OCI-LY7 (cell line): Measurements from ENCODE around the gene ZNF814. TPM values are rescaled to one million over a fixed set of nuclear protein-coding genes. Genes with fewer than 3 reads are reported as not detected.

ENCODE experiments used
- Bru-seq: library from RNA; stranded (reverse); fragments of 400-500 nt; gene quantifications from one replicate; lab custom pipeline; 2021; lab: Mats Ljungman, UMichigan
- BruChase-seq, 2 experiments: library from RNA; stranded (reverse); fragments of 400-500 nt; gene quantifications; one replicate each; lab custom pipeline; 2021; lab: Mats Ljungman, UMichigan
- BruUV-seq: library from RNA; stranded (reverse); fragments of 400-500 nt; replicated peaks from 2 replicates; lab custom pipeline; 2021; lab: Mats Ljungman, UMichigan
- CTCF ChIA-PET: fragments of 300-600 bp; sonication (Branson Sonifier 250); formaldehyde crosslinking; loops from one replicate; lab custom pipeline; 2022; ENCODE audit warnings: antibody characterized with exemption; ENCODE audit not compliant: unreplicated experiment; lab: Charles Lee
- POLR2A ChIA-PET: fragments of 300-600 bp; sonication (Branson Sonifier 250); formaldehyde crosslinking; loops from one replicate; lab custom pipeline; 2022; ENCODE audit warnings: antibody characterized with exemption; lab: Charles Lee
- DNase-seq: peaks from one replicate; pipeline ENCODE4 v3.0.0-alpha.2; 2015; ENCODE audit warnings: low spot score
- H2AFZ ChIP-seq: fragments of 200-600 bp; sonication (generic), shearing (Covaris generic); 2 replicates; pipeline ENCODE4 v1.6.1; 2014; ENCODE audit warnings: mild to moderate bottlenecking, antibody characterized with exemption, low read length, moderate library complexity
- H3K27ac ChIP-seq: fragments of 200-600 bp; sonication (generic); 2 replicates; pipeline ENCODE4 v1.5.1; 2014; ENCODE audit warnings: mixed run types, low read depth, mild to moderate bottlenecking, moderate library complexity, low read length, inconsistent platforms; ENCODE audit not compliant: poor library complexity, severe bottlenecking
- H3K36me3 ChIP-seq: fragments of 200-600 bp; sonication (generic); 2 replicates; pipeline ENCODE4 v1.6.1; 2014; ENCODE audit warnings: mild to moderate bottlenecking, antibody characterized with exemption, low read length, moderate library complexity, mixed read lengths; ENCODE audit not compliant: insufficient read depth
- H3K4me1 ChIP-seq: fragments of 200-600 bp; sonication (generic); 2 replicates; pipeline ENCODE4 v1.5.1; 2014; ENCODE audit warnings: mild to moderate bottlenecking, low read length; ENCODE audit not compliant: insufficient read depth, poor library complexity, severe bottlenecking
- H3K4me2 ChIP-seq: fragments of 200-600 bp; sonication (generic); 2 replicates; pipeline ENCODE4 v1.6.1; 2014; ENCODE audit warnings: mild to moderate bottlenecking, low read length
- H3K4me3 ChIP-seq: fragments of 200-600 bp; sonication (generic); 2 replicates; pipeline ENCODE4 v1.5.1; 2014; ENCODE audit warnings: mild to moderate bottlenecking, low read depth, low read length; ENCODE audit not compliant: poor library complexity, severe bottlenecking
- H3K79me2 ChIP-seq: fragments of 200-600 bp; sonication (generic); 2 replicates; pipeline ENCODE4 v1.6.1; 2016; ENCODE audit warnings: low read depth, mild to moderate bottlenecking, low read length, moderate library complexity, mixed read lengths; ENCODE audit not compliant: insufficient read depth
- H3K9me2 ChIP-seq: fragments of 200-600 bp; sonication (generic); 2 replicates; pipeline ENCODE4 v1.6.1; 2016; ENCODE audit warnings: mild to moderate bottlenecking, low read length, mixed read lengths; ENCODE audit not compliant: insufficient read depth
- H3K9me3 ChIP-seq: fragments of 200-600 bp; sonication (generic); 2 replicates; pipeline ENCODE4 v1.6.1; 2014; ENCODE audit warnings: mild to moderate bottlenecking, mixed run types, low read length, mixed read lengths
- H4K20me1 ChIP-seq: fragments of 200-600 bp; sonication (generic); 2 replicates; pipeline ENCODE4 v1.6.1; 2014; ENCODE audit warnings: mild to moderate bottlenecking, antibody characterized with exemption, low read length, moderate library complexity, mixed read lengths; ENCODE audit not compliant: insufficient read depth
- EZH2phosphoT487 ChIP-seq: fragments of 200-600 bp; sonication (generic); IDR thresholded peaks from 2 replicates; pipeline ENCODE4 v1.6.1; 2018; ENCODE audit warnings: low read depth, borderline replicate concordance, mild to moderate bottlenecking, mixed run types, antibody characterized with exemption, low read length, moderate library complexity, mixed read lengths
- intact Hi-C: fragments of 100-400 bp; cut with micrococcal nuclease; formaldehyde crosslinking; loops from one replicate; pipeline ENCODE4 v1.10.0; 2022; ENCODE audit not compliant: unreplicated experiment
- long read RNA-seq: library from polyadenylated mRNA; stranded (forward); transcript quantifications from one replicate; pipeline ENCODE4 v2.0.0, GENCODE V29; 2022
- total RNA-seq, 2 experiments: library from RNA; depleted of rRNA in 1 of 2; stranded (reverse); fragments of >200 nt in 1 of 2; shearing (Covaris generic) in 1 of 2; gene quantifications; 2 replicates each; pipeline ENCODE4 v1.2.3, GENCODE V29; 2014 to 2022
- TF ChIP-seq, protein P1 (sequence below): fragments of 200-600 bp; sonication (generic); conservative IDR thresholded peaks from 2 replicates; pipeline ENCODE4 v1.5.1; 2014; ENCODE audit warnings: mild to moderate bottlenecking, antibody characterized with exemption, low read length, moderate library complexity, mixed read lengths

Gene ZNF814
- total RNA-seq (2014; rRNA removed; shearing (Covaris generic)) (27.4 and 30.4 TPM in 2 replicates), total RNA-seq (2022) (42.6 and 50.1 TPM in 2 replicates), Bru-seq, nascent RNA (percentile 78 among the genes with signal in this experiment), BruChase-seq, experiment 1, labeled RNA remaining after a 6-hour chase (percentile 90 among the genes with signal in this experiment), BruChase-seq, experiment 2, labeled RNA remaining after a 2-hour chase (percentile 90 among the genes with signal in this experiment)
- long read RNA-seq, partial matches to known transcripts: 0 of 58 reads
- long read RNA-seq, other reads (novel, unspliced or antisense): 56 of 58 reads

DNA sequence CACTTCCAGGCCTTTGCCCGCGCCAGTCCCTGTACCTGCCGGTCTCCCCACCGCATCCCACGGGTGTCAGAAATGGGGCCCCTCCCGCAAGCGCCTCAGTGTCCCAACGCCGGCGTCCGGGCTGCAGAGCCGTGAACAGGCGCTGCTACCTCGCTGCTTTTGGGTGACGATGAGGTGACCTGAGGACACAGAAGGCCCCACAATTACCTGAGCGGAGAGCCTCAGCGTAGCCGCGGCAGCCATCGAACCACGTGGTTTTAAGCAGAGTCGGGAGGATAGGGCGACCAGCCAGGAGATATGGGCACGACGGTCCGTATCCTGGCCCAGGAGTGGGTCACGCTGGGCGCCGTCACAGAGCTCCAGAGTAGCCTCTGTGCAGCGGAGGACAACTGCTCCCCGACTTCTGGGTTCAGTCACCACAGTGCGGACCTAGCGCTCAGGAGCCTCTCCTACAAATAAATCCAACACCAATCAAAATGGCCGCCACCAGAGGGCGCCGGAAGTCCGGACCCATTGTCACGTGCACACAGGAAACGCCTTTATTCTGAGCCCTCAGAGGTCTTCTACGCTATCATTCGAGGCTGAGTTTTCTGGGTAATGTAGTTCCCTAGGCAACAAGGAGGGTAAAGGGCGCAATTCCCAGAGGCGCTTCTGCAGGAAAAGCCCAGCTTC is at the start of gene ZNF814:
ZNF814 (minus strand) TSS at position 478 of the 672 bp plus-strand sequence; CDS start at position 243, 235 bp downstream.
- no peaks in the 10 kb centered on the region for H4K20me1 ChIP-seq
- POLR2A ChIA-PET: no interaction called here
- no peaks in the 10 kb centered on the region for H3K9me3 ChIP-seq
- intact Hi-C loops: no loop called here
- peaks cover 13% of the 10 kb centered on the region for H3K4me1 ChIP-seq
- BruUV-seq: no TSS peak
- DNase-seq: peak; percentile 92
- peak within 1 kb of the TSS; percentile 94 for H2AFZ ChIP-seq
- peak within 1 kb of the TSS; percentile 71 for H3K4me2 ChIP-seq
- H3K27ac ChIP-seq: peak within 1 kb of the TSS; percentile 41
- CTCF ChIA-PET: no interaction called here
- H3K79me2 ChIP-seq: peaks cover 51% of the 10 kb centered on the region
- H3K9me2 ChIP-seq: no peaks in the 10 kb centered on the region
- TF ChIP-seq EZH2phosphoT487: no peak
- TF ChIP-seq, protein P1, sequence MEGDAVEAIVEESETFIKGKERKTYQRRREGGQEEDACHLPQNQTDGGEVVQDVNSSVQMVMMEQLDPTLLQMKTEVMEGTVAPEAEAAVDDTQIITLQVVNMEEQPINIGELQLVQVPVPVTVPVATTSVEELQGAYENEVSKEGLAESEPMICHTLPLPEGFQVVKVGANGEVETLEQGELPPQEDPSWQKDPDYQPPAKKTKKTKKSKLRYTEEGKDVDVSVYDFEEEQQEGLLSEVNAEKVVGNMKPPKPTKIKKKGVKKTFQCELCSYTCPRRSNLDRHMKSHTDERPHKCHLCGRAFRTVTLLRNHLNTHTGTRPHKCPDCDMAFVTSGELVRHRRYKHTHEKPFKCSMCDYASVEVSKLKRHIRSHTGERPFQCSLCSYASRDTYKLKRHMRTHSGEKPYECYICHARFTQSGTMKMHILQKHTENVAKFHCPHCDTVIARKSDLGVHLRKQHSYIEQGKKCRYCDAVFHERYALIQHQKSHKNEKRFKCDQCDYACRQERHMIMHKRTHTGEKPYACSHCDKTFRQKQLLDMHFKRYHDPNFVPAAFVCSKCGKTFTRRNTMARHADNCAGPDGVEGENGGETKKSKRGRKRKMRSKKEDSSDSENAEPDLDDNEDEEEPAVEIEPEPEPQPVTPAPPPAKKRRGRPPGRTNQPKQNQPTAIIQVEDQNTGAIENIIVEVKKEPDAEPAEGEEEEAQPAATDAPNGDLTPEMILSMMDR: peak; percentile 48
- peaks cover 40% of the 10 kb centered on the region for H3K36me3 ChIP-seq
- H3K4me3 ChIP-seq: peak within 1 kb of the TSS; percentile 93

DNA sequence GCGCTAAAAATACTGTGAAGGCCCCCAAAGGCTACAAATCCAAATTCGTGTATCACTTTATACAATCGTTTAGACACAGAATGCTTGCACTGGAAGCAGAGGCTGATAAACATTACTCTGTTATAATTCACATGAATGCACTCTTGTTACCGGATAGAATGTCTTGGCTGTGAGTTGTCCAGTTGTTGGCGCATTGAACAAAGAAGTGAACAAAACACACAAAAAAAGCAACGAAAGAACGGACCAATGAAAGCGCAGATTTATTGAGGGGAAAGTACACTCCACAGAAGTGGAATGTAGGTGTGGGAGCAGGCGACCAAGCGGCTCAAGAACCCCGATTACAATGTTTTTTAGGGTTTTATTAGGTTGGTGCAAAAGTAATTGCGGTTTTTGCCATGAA is 46.9 kb upstream of the ZNF814 start:
- Histone ChIP-seq H3K79me2 (no peaks in the 10 kb centered on the region), H4K20me1 (no peaks in the 10 kb centered on the region), H3K4me2 (no peak overlapping the region), H3K9me3 (0 out of 2 replicates have a peak, but pooled peaks cover 8% of the 10 kb centered on the region), H3K36me3 (peaks cover 22% of the 10 kb centered on the region), H2AFZ (no peak overlapping the region), H3K9me2 (no peaks in the 10 kb centered on the region), H3K4me3 (no peak overlapping the region), H3K27ac (no peak overlapping the region), H3K4me1 (no peaks in the 10 kb centered on the region)
- BruUV-seq: no TSS peak
- TF ChIP-seq, protein P1: no peak
- TF ChIP-seq EZH2phosphoT487: no peak
- CTCF ChIA-PET: no interaction called here
- POLR2A ChIA-PET: no interaction called here
- no peak for DNase-seq
- intact Hi-C loops: no loop called here
